ENCODE results near the gene OBSCN.

The OBSCN gene

GRCh38 chr1:228358039-228358763 lies 150.4 kb downstream of the OBSCN start:
- DNase-seq (ENCODE audit: low spot score), result no peak

- DNase-seq (ENCODE audit: low spot score), result no peak
These were observed 151.1 kb downstream of the OBSCN start for GRCh38 chr1:228358764-228359612.

GRCh38 chr1:228359613-228360532 lies 152.0 kb downstream of the OBSCN start:
- DNase-seq (ENCODE audit: low spot score), result no peak

- DNase-seq (ENCODE audit: low spot score), result no peak
These were observed 152.9 kb downstream of the OBSCN start for GRCh38 chr1:228360533-228361313.

- no peak for DNase-seq (ENCODE audit: low spot score)
These were observed 153.7 kb downstream of the OBSCN start for GRCh38 chr1:228361314-228362140.

GRCh38 chr1:228362141-228362883 lies 154.5 kb downstream of the OBSCN start:
- DNase-seq (ENCODE audit: low spot score), result no peak

- no peak for DNase-seq (ENCODE audit: low spot score)
These were observed 155.1 kb downstream of the OBSCN start for GRCh38 chr1:228362884-228363450.

GRCh38 chr1:228363686-228364067 lies 155.8 kb downstream of the OBSCN start:
- no peak for DNase-seq (ENCODE audit: low spot score)

- no peak for DNase-seq (ENCODE audit: low spot score)
These were observed 156.3 kb downstream of the OBSCN start for GRCh38 chr1:228364068-228364705.

GRCh38 chr1:228364706-228365213 lies 156.9 kb downstream of the OBSCN start:
- DNase-seq (ENCODE audit: low spot score), result no peak

- DNase-seq (ENCODE audit: low spot score), result no peak
These were observed 157.6 kb downstream of the OBSCN start for GRCh38 chr1:228365271-228366061.

- DNase-seq (ENCODE audit: low spot score), result no peak
These were observed 158.4 kb downstream of the OBSCN start for GRCh38 chr1:228366062-228366865.

GRCh38 chr1:228366866-228367741 lies 159.3 kb downstream of the OBSCN start:
- no peak for DNase-seq (ENCODE audit: low spot score)

GRCh38 chr1:228367798-228368791 lies 160.3 kb downstream of the OBSCN start:
- no peak for DNase-seq (ENCODE audit: low spot score)
